Measurements from ENCODE around the gene ATP5PO.
A peak's percentile ranks its signal among the peaks of the same experiment; 100 is the strongest.

The ATP5PO gene

DNA sequence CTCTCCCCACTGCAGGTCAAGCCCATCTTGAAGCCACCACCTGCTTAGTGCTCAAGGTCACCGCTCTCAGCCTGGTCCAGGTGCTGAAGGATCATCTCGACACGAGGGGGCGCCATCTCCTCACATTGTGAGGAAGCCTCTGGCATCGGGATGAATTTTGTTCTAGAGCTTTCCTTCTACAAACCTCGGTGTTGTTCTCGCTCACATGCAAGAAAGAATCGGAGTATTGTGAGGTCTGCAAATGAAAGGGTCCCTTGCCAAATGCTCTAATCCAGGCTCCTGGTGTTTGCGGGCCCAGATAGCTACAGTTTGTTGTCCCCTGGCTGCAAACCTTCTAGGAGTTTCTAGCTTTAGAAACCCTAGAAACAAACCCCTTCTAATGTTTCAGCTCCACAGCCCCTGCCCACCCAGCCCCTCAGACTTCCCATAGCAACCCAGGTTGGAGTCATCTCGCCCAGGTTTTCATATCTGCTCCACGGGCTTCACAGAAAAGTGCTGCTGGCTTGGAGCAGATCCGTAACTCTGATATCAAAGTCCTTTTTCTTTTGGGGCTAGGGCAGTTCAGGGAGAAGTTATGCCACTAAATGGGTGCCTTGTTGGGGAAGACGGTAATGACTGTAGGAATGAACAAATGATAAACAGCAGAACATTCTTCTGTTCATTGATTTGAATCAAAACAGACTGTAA is 8.6 kb upstream of the ATP5PO start:
- ChIA-PET POLR2A (interaction anchor here (0.6 to 1.1 kb wide), 2 partner anchors 23 to 277 kb away, joined by 4 to 5 read pairs; no protein-coding TSS in a partner anchor), CTCF (interaction anchor here (0.6 to 14.8 kb wide), 82 partner anchors 10 to 962 kb away, joined by 3 to 368 read pairs (median 5); partner anchors contain the start of genes KCNE2, MRPS6 and SLC5A3)
- TF ChIP-seq, protein P1, sequence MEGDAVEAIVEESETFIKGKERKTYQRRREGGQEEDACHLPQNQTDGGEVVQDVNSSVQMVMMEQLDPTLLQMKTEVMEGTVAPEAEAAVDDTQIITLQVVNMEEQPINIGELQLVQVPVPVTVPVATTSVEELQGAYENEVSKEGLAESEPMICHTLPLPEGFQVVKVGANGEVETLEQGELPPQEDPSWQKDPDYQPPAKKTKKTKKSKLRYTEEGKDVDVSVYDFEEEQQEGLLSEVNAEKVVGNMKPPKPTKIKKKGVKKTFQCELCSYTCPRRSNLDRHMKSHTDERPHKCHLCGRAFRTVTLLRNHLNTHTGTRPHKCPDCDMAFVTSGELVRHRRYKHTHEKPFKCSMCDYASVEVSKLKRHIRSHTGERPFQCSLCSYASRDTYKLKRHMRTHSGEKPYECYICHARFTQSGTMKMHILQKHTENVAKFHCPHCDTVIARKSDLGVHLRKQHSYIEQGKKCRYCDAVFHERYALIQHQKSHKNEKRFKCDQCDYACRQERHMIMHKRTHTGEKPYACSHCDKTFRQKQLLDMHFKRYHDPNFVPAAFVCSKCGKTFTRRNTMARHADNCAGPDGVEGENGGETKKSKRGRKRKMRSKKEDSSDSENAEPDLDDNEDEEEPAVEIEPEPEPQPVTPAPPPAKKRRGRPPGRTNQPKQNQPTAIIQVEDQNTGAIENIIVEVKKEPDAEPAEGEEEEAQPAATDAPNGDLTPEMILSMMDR (IDR thresholded peaks at IDR 0.05; ENCODE audit: control extremely low read depth, extremely low read depth, low read depth, missing control alignments), result peak; percentile 94
- peak; percentile 79 for DNase-seq (ENCODE audit: extremely low spot score)

DNA sequence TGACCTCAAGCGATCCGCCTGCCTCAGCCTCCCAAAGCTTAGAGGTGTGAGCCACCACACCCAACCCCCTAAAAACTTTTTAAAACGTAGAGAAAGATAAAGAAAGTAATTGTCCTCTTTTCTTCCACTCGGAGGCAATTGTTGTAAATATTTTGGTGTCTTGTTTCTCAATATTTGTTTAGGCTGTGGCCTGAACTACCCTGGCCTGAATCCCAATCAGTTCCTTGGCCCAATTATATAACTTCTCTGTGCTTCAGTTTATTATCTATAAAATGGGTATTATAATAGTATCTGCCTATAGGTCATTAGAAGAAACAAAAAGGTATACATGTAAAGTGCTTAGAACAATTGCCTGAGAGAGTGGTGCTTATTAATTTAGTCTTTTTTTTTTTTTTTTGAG is 1.8 kb upstream of the ATP5PO start:
- ChIA-PET POLR2A (no interaction called here), CTCF (interaction anchor here (14.8 kb wide), 1 partner anchor 432 kb away, joined by 368 read pairs; no protein-coding TSS in a partner anchor)
- DNase-seq (ENCODE audit: extremely low spot score), result no peak
- TF ChIP-seq, protein P1 (IDR thresholded peaks at IDR 0.05; ENCODE audit: control extremely low read depth, extremely low read depth, low read depth, missing control alignments), result no peak

DNA sequence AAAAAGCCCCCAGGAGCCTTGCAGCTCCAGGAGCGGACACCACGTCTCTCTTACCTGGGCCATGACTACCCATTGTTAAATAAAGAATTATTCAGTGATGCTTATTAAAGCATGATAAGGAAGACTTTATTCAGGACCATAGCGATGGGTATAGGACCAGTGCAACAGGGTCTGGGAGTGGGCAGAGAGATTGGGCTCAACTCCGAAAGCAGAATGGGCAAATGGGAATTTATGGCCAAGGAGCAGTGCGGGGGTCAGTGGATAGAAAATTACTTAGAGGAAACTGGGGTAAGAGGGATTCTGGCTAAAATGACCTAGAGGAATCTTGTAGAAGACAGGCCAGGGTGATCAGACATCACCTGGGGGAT is 580 bp upstream of the ATP5PO start:
- POLR2A ChIA-PET, result no interaction called here
- TF ChIP-seq, protein P1 (IDR thresholded peaks at IDR 0.05; ENCODE audit: control extremely low read depth, extremely low read depth, low read depth, missing control alignments), result no peak
- CTCF ChIA-PET, result interaction anchor here (14.8 kb wide), 1 partner anchor 433 kb away, joined by 368 read pairs; no protein-coding TSS in a partner anchor
- no peak for DNase-seq (ENCODE audit: extremely low spot score)

DNA sequence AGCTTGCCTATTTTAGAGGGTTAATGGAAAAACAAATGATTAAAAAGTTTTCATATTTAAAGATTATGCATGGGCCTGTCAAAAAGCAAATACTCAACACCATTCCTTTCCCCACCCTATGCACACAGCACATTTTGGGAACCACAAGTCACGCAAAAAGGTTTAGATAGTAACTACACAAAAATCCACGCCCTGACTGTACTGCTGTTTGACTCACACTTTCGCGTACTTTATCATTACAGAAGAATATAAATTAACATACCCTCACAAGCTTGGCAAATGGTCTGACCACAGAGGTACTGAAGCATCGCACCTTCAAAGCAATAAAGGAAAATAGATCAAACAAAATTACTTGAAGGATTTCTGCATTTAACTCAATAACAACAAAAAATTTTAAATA is 1.4 kb downstream of the ATP5PO start:
- no peak for DNase-seq (ENCODE audit: extremely low spot score)
- ChIA-PET CTCF (interaction anchor here (1.9 to 14.8 kb wide), 2 partner anchors 10 to 435 kb away, joined by 15 to 368 read pairs; no protein-coding TSS in a partner anchor), POLR2A (no interaction called here)
- TF ChIP-seq, protein P1 (IDR thresholded peaks at IDR 0.05; ENCODE audit: control extremely low read depth, extremely low read depth, low read depth, missing control alignments), result no peak

DNA sequence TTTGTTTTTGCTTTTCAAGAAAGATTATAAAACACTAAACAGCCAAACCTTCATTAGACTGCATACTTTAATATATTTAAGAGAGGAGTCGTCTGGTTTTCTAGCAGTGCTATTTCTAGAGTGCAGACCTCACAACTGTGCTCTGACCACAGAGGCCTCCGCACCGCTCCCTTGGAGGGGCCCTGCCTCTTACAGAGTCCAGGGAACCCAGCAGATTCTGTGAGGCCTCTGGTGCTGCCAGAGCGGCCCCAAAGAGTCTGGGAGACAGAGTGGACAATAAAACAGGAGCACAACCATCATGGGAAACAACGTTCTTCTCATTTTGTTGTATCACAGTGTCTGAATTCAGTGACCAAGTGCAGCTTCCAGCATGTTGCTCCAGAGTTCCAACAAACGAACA is 5.8 kb downstream of the ATP5PO start:
- DNase-seq (ENCODE audit: extremely low spot score), result no peak
- POLR2A ChIA-PET, result no interaction called here
- CTCF ChIA-PET, result no interaction called here
- TF ChIP-seq, protein P1 (IDR thresholded peaks at IDR 0.05; ENCODE audit: control extremely low read depth, extremely low read depth, low read depth, missing control alignments), result no peak

DNA sequence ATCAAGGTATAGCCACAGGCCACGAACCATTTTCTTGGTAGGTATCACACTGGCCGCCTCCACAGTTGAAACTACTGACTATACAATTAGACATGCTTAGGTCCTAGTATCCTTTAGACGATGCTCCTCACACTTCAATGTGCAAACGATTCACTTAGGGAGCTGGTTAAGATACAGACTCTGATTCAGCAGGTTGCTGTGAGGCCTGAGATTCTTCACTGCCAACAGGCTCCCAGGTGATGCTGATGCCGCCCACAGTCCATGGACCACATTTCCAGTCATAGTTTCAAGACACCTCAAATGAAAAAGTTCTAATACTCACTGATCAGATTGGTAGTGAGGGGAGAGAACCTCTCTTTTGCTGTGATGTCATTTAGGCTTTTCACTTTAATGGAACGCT is 6.8 kb downstream of the ATP5PO start:
- POLR2A ChIA-PET, result no interaction called here
- no peak for DNase-seq (ENCODE audit: extremely low spot score)
- CTCF ChIA-PET, result interaction anchor here (1.1 to 1.2 kb wide), 2 partner anchors 15 to 377 kb away, joined by 3 read pairs; no protein-coding TSS in a partner anchor
- TF ChIP-seq, protein P1 (IDR thresholded peaks at IDR 0.05; ENCODE audit: control extremely low read depth, extremely low read depth, low read depth, missing control alignments), result no peak
